ENCODE results near the gene LIPN. TPM values are rescaled to one million over a fixed set of nuclear protein-coding genes. Genes with fewer than 3 reads are reported as not detected.
A peak's percentile ranks its signal among the peaks of the same experiment; 100 is the strongest.
"Not testable (repeated sequence)": the region's sequence is repeated elsewhere in the genome, so short reads cannot be mapped to it uniquely, and the experiment has no call there.

The LIPN gene
- total and polyA plus RNA-seq, 7 experiments from 2014 or later = 0.34 to 5.1 TPM; not detected in 5

DNA sequence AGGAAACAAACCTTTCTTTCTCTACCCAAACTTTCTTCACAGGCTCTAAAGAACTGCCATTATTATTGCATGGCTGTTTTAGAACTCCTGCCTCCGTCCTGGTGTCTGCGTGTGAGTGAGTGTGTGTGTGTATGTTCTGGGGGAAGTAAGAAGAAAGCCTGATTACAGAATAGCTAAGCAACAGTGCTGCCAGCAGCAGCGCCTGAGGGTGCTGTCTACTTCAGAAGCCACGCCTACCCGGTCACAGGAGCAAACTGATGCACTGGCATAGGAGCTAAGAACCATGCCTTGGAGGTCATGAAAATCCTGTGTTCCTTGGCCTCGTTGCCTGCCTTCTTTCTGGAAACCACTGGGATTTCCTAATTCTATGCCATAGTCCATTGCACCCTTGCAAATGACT lies 28.5 kb upstream of the LIPN start:
- Mint-ChIP-seq H3K9me3 (no peaks in the 10 kb centered on the region), H3K4me1 (peaks cover 0 to under 1% (median 0%) of the 10 kb centered on the region in 7 donors), H3K4me3 (no peak overlapping the region), H3K27ac (no peak overlapping the region), H3K27me3 (peaks cover 0 to 19% (median 0%) of the 10 kb centered on the region in 5 donors), H3K36me3 (no peaks in the 10 kb centered on the region)
- ATAC-seq (peak; percentile 74), DNase-seq (no peak)
- Histone ChIP-seq H3K4me3 (ENCODE audit: low read length) (no peak overlapping the region), H3K27ac (ENCODE audit: low read depth, low read length) (no peak overlapping the region), H3K36me3 (ENCODE audit: control insufficient read depth in 2 of 3, insufficient read depth in 3 of 3, low read length in 3 of 3) (no peaks in the 10 kb centered on the region), H3K9me3 (ENCODE audit: control insufficient read depth in 2 of 3, low read length in 3 of 3) (no peaks in the 10 kb centered on the region), H3K27me3 (ENCODE audit: control insufficient read depth in 2 of 2, insufficient read depth in 2 of 2, low read length in 2 of 2) (peaks cover 0 to 3% of the 10 kb centered on the region in 2 donors), H3K4me1 (ENCODE audit: control insufficient read depth in 2 of 2, insufficient read depth in 2 of 2, low read length in 2 of 2) (no peaks in the 10 kb centered on the region)
- intact Hi-C loops (cut with micrococcal nuclease) = no loop called here
- POLR2A ChIA-PET = no interaction called here
- CTCF ChIA-PET = no interaction called here

DNA sequence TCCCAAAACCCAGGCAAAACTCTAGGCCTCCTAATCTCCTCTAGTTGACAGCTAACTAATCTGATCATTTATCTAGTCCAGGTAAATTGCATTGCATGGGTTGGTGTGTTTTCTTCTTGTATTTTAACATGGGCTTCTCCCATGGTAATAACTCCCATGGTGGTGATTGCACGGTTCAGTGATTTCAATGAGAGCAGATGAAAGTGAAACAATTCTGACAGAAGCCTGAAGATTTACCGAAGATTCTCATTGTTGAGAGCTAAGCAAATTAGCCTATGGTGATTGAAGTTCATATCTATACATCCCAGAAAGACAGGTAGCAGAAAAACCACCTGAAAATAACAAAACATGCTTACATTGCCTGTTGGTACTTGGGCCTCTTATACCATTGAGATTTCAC lies 26.6 kb upstream of the LIPN start:
- intact Hi-C loops (cut with micrococcal nuclease) = no loop called here
- peaks cover 0 to 26% (median 4%) of the 10 kb centered on the region in 5 donors for H3K27me3 Mint-ChIP-seq
- H3K9me3 ChIP-seq (ENCODE audit: control insufficient read depth in 2 of 3, low read length in 3 of 3) = no peaks in the 10 kb centered on the region
- no peaks in the 10 kb centered on the region for H3K36me3 ChIP-seq (ENCODE audit: control insufficient read depth in 2 of 3, insufficient read depth in 3 of 3, low read length in 3 of 3)
- no peak overlapping the region for H3K27ac ChIP-seq (ENCODE audit: low read depth, low read length)
- H3K4me3 ChIP-seq (ENCODE audit: low read length) = no peak overlapping the region
- peaks cover 0 to 3% of the 10 kb centered on the region in 2 donors for H3K27me3 ChIP-seq (ENCODE audit: control insufficient read depth in 2 of 2, insufficient read depth in 2 of 2, low read length in 2 of 2)
- no peaks in the 10 kb centered on the region for H3K36me3 Mint-ChIP-seq
- H3K27ac Mint-ChIP-seq = no peak overlapping the region
- H3K9me3 Mint-ChIP-seq = peaks cover 0 to 2% (median 0%) of the 10 kb centered on the region in 11 donors
- no peak overlapping the region for H3K4me3 Mint-ChIP-seq
- no peaks in the 10 kb centered on the region for H3K4me1 ChIP-seq (ENCODE audit: control insufficient read depth in 2 of 2, insufficient read depth in 2 of 2, low read length in 2 of 2)
- no peak for DNase-seq
- ATAC-seq = no peak
- ChIA-PET POLR2A (no interaction called here), CTCF (no interaction called here)
- H3K4me1 Mint-ChIP-seq = no peaks in the 10 kb centered on the region

DNA sequence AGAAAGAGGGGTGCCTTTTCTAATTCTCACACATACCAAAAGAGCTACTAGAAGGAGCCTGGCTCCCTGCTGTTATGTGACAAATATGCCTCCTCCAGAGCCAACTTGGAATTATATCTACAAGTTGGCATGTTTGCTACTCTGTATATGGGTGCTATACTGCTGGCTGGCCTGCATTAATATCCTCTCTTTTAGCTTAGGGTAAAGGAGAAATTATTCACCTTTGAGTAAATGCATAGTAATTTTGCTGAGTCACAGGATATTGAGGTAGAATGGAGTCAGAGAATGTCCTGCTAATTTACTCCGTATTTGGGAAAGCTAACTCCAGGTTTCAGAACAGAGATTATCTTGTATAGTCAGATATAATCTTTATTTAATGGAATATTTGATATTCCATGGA lies 24.2 kb upstream of the LIPN start:
- no peaks in the 10 kb centered on the region for H3K36me3 Mint-ChIP-seq
- H3K4me3 Mint-ChIP-seq = no peak overlapping the region
- no peaks in the 10 kb centered on the region for H3K9me3 ChIP-seq (ENCODE audit: control insufficient read depth in 2 of 3, low read length in 3 of 3)
- H3K27me3 ChIP-seq (ENCODE audit: control insufficient read depth in 2 of 2, insufficient read depth in 2 of 2, low read length in 2 of 2) = peaks cover 0 to 3% of the 10 kb centered on the region in 2 donors
- no peaks in the 10 kb centered on the region for H3K36me3 ChIP-seq (ENCODE audit: control insufficient read depth in 2 of 3, insufficient read depth in 3 of 3, low read length in 3 of 3)
- ATAC-seq = no peak
- peaks cover 0 to 44% (median 15%) of the 10 kb centered on the region in 5 donors for H3K27me3 Mint-ChIP-seq
- ChIA-PET POLR2A (no interaction called here), CTCF (no interaction called here)
- H3K4me1 Mint-ChIP-seq = no peaks in the 10 kb centered on the region
- intact Hi-C loops (cut with micrococcal nuclease) = no loop called here
- no peak overlapping the region for H3K4me3 ChIP-seq (ENCODE audit: low read length)
- peaks cover 0 to 2% (median 0%) of the 10 kb centered on the region in 11 donors for H3K9me3 Mint-ChIP-seq
- H3K27ac ChIP-seq (ENCODE audit: low read depth, low read length) = no peak overlapping the region
- no peak overlapping the region for H3K27ac Mint-ChIP-seq
- DNase-seq = no peak
- H3K4me1 ChIP-seq (ENCODE audit: control insufficient read depth in 2 of 2, insufficient read depth in 2 of 2, low read length in 2 of 2) = no peaks in the 10 kb centered on the region

DNA sequence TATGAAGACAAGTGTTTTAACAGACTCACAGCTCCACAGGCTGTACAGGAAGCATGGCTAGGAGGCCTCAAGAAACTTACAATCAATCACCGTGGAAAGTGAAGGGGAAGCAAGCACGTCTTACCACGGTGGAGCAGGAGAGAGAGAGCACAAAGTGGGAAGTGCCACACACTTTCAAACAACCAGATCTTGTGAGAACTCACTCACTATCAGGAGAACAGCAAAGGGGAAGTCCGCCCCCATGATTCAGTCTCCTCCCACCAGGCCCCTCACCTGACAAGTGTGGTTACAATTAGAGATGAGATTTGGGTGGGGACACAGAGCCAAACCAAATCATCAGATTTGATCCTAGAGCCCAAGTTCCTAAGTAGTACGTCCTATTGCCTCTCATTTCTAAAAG lies 17.9 kb upstream of the LIPN start:
- not testable (repeated sequence) for ATAC-seq, DNase-seq

DNA sequence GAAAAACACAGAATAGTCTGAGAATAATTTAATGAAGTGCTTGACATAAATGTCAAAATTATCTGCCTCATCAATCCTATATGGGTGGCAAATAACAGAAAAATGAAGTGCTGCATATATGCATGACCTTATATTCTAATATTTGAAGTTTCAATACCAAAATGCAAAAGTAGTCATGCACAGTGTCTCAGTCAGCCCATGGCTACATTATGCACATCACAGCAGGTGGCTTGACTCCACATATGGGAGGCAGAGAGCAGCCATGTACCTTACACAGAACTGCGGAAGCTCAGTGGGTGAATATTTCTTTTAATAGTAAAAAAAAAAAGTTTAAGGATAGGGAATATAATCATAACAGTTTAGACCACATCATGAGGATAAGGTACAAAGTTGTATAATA lies 17.4 kb upstream of the LIPN start:
- intact Hi-C loops (cut with micrococcal nuclease) = no loop called here
- Mint-ChIP-seq H3K27ac (no peak overlapping the region), H3K27me3 (peaks cover 11 to 55% (median 25%) of the 10 kb centered on the region in 5 donors), H3K36me3 (peaks cover 0 to 5% (median 0%) of the 10 kb centered on the region in 5 donors), H3K9me3 (peaks cover 0 to 18% (median 5%) of the 10 kb centered on the region in 11 donors), H3K4me1 (no peaks in the 10 kb centered on the region), H3K4me3 (no peak overlapping the region)
- Histone ChIP-seq H3K9me3 (ENCODE audit: control insufficient read depth in 2 of 3, low read length in 3 of 3) (no peaks in the 10 kb centered on the region), H3K4me3 (ENCODE audit: low read length) (no peak overlapping the region), H3K4me1 (ENCODE audit: control insufficient read depth in 2 of 2, insufficient read depth in 2 of 2, low read length in 2 of 2) (no peaks in the 10 kb centered on the region), H3K27me3 (ENCODE audit: control insufficient read depth in 2 of 2, insufficient read depth in 2 of 2, low read length in 2 of 2) (no peaks in the 10 kb centered on the region), H3K27ac (ENCODE audit: low read depth, low read length) (no peak overlapping the region), H3K36me3 (ENCODE audit: control insufficient read depth in 2 of 3, insufficient read depth in 3 of 3, low read length in 3 of 3) (no peaks in the 10 kb centered on the region)
- ChIA-PET CTCF (no interaction called here), POLR2A (no interaction called here)
- no peak for DNase-seq
- ATAC-seq = no peak

More for the DNA sequence above, 17.9 kb upstream of the LIPN start:
- H3K4me1 ChIP-seq (ENCODE audit: control insufficient read depth in 2 of 2, insufficient read depth in 2 of 2, low read length in 2 of 2); H3K4me1 Mint-ChIP-seq; H3K27ac ChIP-seq (ENCODE audit: low read depth, low read length); POLR2A ChIA-PET; intact Hi-C loops (cut with micrococcal nuclease); H3K4me3 Mint-ChIP-seq; H3K27me3 ChIP-seq (ENCODE audit: control insufficient read depth in 2 of 2, insufficient read depth in 2 of 2, low read length in 2 of 2); H3K36me3 Mint-ChIP-seq; H3K36me3 ChIP-seq (ENCODE audit: control insufficient read depth in 2 of 3, insufficient read depth in 3 of 3, low read length in 3 of 3); H3K9me3 ChIP-seq (ENCODE audit: control insufficient read depth in 2 of 3, low read length in 3 of 3); H3K4me3 ChIP-seq (ENCODE audit: low read length); H3K27ac Mint-ChIP-seq: not testable (repeated sequence)
- Mint-ChIP-seq H3K27me3 (peaks cover 11 to 53% (median 25%) of the 10 kb centered on the region in 5 donors), H3K9me3 (peaks cover 0 to 18% (median 5%) of the 10 kb centered on the region in 11 donors)
- CTCF ChIA-PET = interaction anchor here (0.6 kb wide), 1 partner anchor 190 kb away, joined by 3 read pairs; no protein-coding TSS in a partner anchor

DNA sequence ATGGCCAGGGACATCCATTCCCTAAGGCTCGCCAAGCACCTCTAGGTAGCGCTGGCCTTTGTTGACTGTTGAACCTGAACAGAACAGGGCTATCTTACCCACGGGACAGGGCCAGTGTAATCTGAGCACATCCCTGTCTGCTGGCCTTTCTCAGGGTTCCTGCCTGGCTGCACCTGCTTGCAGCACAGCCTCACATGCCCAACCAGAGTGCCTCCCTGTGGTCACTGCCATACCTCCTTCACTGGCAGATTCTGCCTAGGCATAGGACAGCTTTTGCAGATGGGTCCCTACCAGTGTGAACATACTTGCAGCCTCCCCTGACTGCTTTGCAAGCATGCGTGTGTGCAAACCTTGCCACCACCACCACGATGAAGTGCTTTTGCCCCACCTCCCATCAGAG lies 15.8 kb upstream of the LIPN start:
- Histone ChIP-seq H3K27ac (ENCODE audit: low read depth, low read length) (no peak overlapping the region), H3K36me3 (ENCODE audit: control insufficient read depth in 2 of 3, insufficient read depth in 3 of 3, low read length in 3 of 3) (no peaks in the 10 kb centered on the region), H3K4me1 (ENCODE audit: control insufficient read depth in 2 of 2, insufficient read depth in 2 of 2, low read length in 2 of 2) (no peaks in the 10 kb centered on the region), H3K9me3 (ENCODE audit: control insufficient read depth in 2 of 3, low read length in 3 of 3) (no peaks in the 10 kb centered on the region), H3K4me3 (ENCODE audit: low read length) (no peak overlapping the region), H3K27me3 (ENCODE audit: control insufficient read depth in 2 of 2, insufficient read depth in 2 of 2, low read length in 2 of 2) (no peaks in the 10 kb centered on the region)
- peaks cover 0 to 5% (median 0%) of the 10 kb centered on the region in 5 donors for H3K36me3 Mint-ChIP-seq
- H3K4me1 Mint-ChIP-seq = no peaks in the 10 kb centered on the region
- DNase-seq = no peak
- peaks cover 0 to 18% (median 5%) of the 10 kb centered on the region in 11 donors for H3K9me3 Mint-ChIP-seq
- no peak overlapping the region for H3K27ac Mint-ChIP-seq
- H3K4me3 Mint-ChIP-seq = no peak overlapping the region
- ATAC-seq = no peak
- CTCF ChIA-PET = no interaction called here
- intact Hi-C loops (cut with micrococcal nuclease) = no loop called here
- POLR2A ChIA-PET = no interaction called here
- H3K27me3 Mint-ChIP-seq = peaks cover 11 to 51% (median 16%) of the 10 kb centered on the region in 5 donors

DNA sequence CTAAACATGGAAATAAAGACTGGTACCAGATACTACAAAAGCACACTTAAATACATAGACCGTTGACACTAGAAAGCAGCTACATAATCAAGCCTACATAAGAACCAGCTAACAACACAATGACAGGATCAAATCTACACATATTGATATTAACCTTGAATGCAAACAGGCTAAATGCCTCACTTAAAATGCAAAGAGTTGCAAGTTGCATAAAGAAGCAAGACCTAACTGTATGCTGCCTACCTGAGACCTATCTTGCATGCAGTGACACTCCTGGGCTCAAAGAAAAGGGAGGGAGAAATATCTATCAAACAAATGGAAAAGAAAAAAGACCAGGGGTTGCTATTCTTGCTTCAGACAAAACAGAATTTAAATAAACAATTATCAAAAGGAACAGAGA lies 14.2 kb upstream of the LIPN start:
- H3K27ac ChIP-seq (ENCODE audit: low read depth, low read length) = no peak overlapping the region
- ChIA-PET CTCF (no interaction called here), POLR2A (no interaction called here)
- Mint-ChIP-seq H3K9me3 (peaks cover 0 to 18% (median 5%) of the 10 kb centered on the region in 11 donors), H3K27me3 (peaks cover 8 to 54% (median 11%) of the 10 kb centered on the region in 5 donors), H3K27ac (peak overlapping the region in 1 of 9 donors; percentile 15), H3K4me3 (no peak overlapping the region), H3K4me1 (no peaks in the 10 kb centered on the region), H3K36me3 (peaks cover 0 to 5% (median 0%) of the 10 kb centered on the region in 5 donors)
- no peak overlapping the region for H3K4me3 ChIP-seq (ENCODE audit: low read length)
- H3K36me3 ChIP-seq (ENCODE audit: control insufficient read depth in 2 of 3, insufficient read depth in 3 of 3, low read length in 3 of 3) = no peaks in the 10 kb centered on the region
- no peak for ATAC-seq
- intact Hi-C loops (cut with micrococcal nuclease) = no loop called here
- no peaks in the 10 kb centered on the region for H3K4me1 ChIP-seq (ENCODE audit: control insufficient read depth in 2 of 2, insufficient read depth in 2 of 2, low read length in 2 of 2)
- H3K27me3 ChIP-seq (ENCODE audit: control insufficient read depth in 2 of 2, insufficient read depth in 2 of 2, low read length in 2 of 2) = no peaks in the 10 kb centered on the region
- no peaks in the 10 kb centered on the region for H3K9me3 ChIP-seq (ENCODE audit: control insufficient read depth in 2 of 3, low read length in 3 of 3)
- no peak for DNase-seq
